IMR-90 (cell line): Measurements from ENCODE around the gene PPIAL4G. TPM values are rescaled to one million over a fixed set of nuclear protein-coding genes. Genes with fewer than 3 reads are reported as not detected.
"Not testable (repeated sequence)": the region's sequence is repeated elsewhere in the genome, so short reads cannot be mapped to it uniquely, and the experiment has no call there.

Source experiments
- ATAC-seq: fragments of 200-7000 bp; cut with Tn5 transposase; 2 replicates; pipeline ENCODE4 v1.9.1; 2020; ENCODE audit warnings: low read depth, mild to moderate bottlenecking, moderate library complexity
- BruUV-seq: library from RNA; stranded (reverse); fragments of 400-500 nt; replicated peaks from 2 replicates; lab custom pipeline; 2021; lab: Mats Ljungman, UMichigan
- CTCF ChIA-PET: fragments of 300-600 bp; formaldehyde crosslinking; extraction: SDS; loops from one replicate; lab custom pipeline; 2021; ENCODE audit warnings: antibody characterized with exemption; lab: Yijun Ruan, JAX
- POLR2A ChIA-PET: fragments of 300-600 bp; sonication (Branson Sonifier 250); formaldehyde crosslinking; loops from one replicate; lab custom pipeline; 2022; ENCODE audit warnings: antibody characterized with exemption; ENCODE audit not compliant: unreplicated experiment; lab: Charles Lee
- DNase-seq: peaks from one replicate; pipeline ENCODE4 v3.0.0; 2013
- H2AFZ ChIP-seq: replicated peaks from 2 replicates; pipeline ENCODE3; 2013; ENCODE audit warnings: low read length, mild to moderate bottlenecking; ENCODE audit not compliant: poor library complexity
- H2AK5ac ChIP-seq: 2 replicates; pipeline ENCODE4 v1.6.1; 2013; ENCODE audit warnings: low read depth, low read length, inconsistent platforms
- H2AK9ac ChIP-seq: replicated peaks from 2 replicates; pipeline ENCODE3; 2013; ENCODE audit warnings: mild to moderate bottlenecking, low read depth, low read length, moderate library complexity; ENCODE audit not compliant: poor library complexity
- H2BK120ac ChIP-seq: 2 replicates; pipeline ENCODE4 v1.6.1; 2013; ENCODE audit warnings: low read depth, low read length, inconsistent platforms
- H2BK15ac ChIP-seq: 3 replicates; pipeline ENCODE4 v1.6.1; 2013; ENCODE audit warnings: low read depth, low read length, inconsistent platforms
- H2BK20ac ChIP-seq: 2 replicates; pipeline ENCODE4 v1.6.1; 2013; ENCODE audit warnings: low read depth, mild to moderate bottlenecking, inconsistent platforms, low read length, moderate library complexity
- H2BK5ac ChIP-seq: 2 replicates; pipeline ENCODE4 v1.6.1; 2013; ENCODE audit warnings: mild to moderate bottlenecking, low read depth, low read length, inconsistent platforms; ENCODE audit not compliant: poor library complexity, severe bottlenecking
- H3K14ac ChIP-seq: replicated peaks from 2 replicates; pipeline ENCODE4 v1.6.1; 2013; ENCODE audit warnings: low read depth, low read length, inconsistent platforms
- H3K18ac ChIP-seq: 2 replicates; pipeline ENCODE4 v1.6.1; 2013; ENCODE audit warnings: low read depth, low read length, control low read depth
- H3K23ac ChIP-seq: 2 replicates; pipeline ENCODE4 v1.6.1; 2013; ENCODE audit warnings: low read depth, low read length, inconsistent platforms
- H3K27ac ChIP-seq: 2 replicates; pipeline ENCODE4 v1.5.1; 2013; ENCODE audit warnings: mild to moderate bottlenecking, control low read depth, low read length; ENCODE audit not compliant: insufficient read depth
- H3K27me3 ChIP-seq: 2 replicates; pipeline ENCODE4 v1.6.1; 2013; ENCODE audit warnings: low read length; ENCODE audit not compliant: control insufficient read depth, insufficient read depth
- H3K36me3 ChIP-seq: 2 replicates; pipeline ENCODE4 v1.6.1; 2013; ENCODE audit warnings: low read length, mixed read lengths; ENCODE audit not compliant: control insufficient read depth, insufficient read depth
- H3K4ac ChIP-seq: 2 replicates; pipeline ENCODE4 v1.6.1; 2013; ENCODE audit warnings: low read depth, low read length, inconsistent platforms
- H3K4me1 ChIP-seq: 2 replicates; pipeline ENCODE4 v1.6.1; 2013; ENCODE audit warnings: low read length, mixed read lengths; ENCODE audit not compliant: control insufficient read depth, insufficient read depth
- H3K4me2 ChIP-seq: 2 replicates; pipeline ENCODE4 v1.6.1; 2013; ENCODE audit warnings: low read depth, mild to moderate bottlenecking, control low read depth, low read length, moderate library complexity
- H3K4me3 ChIP-seq: 2 replicates; pipeline ENCODE4 v1.5.1; 2013; ENCODE audit warnings: low read depth, mild to moderate bottlenecking, control low read depth, low read length, moderate library complexity; ENCODE audit not compliant: insufficient read depth
- H3K56ac ChIP-seq: 2 replicates; pipeline ENCODE4 v1.6.1; 2013; ENCODE audit warnings: low read length, inconsistent platforms; ENCODE audit not compliant: insufficient read depth; ENCODE audit errors: extremely low read depth
- H3K79me1 ChIP-seq, 2 experiments: 2 replicates each; pipeline ENCODE4 v1.6.1; 2013; ENCODE audit warnings: low read length in 2 of 2, inconsistent platforms in 1 of 2, low read depth in 1 of 2
- H3K9ac ChIP-seq: 2 replicates; pipeline ENCODE4 v1.6.1; 2013; ENCODE audit warnings: low read depth, low read length, control low read depth
- H3K9me1 ChIP-seq: 2 replicates; pipeline ENCODE4 v1.6.1; 2013; ENCODE audit warnings: low read length, inconsistent platforms; ENCODE audit not compliant: insufficient read depth
- H3K9me3 ChIP-seq: 2 replicates; pipeline ENCODE4 v1.6.1; 2013; ENCODE audit warnings: low read length; ENCODE audit not compliant: control insufficient read depth, insufficient read depth
- H4K20me1 ChIP-seq: 2 replicates; pipeline ENCODE4 v1.6.1; 2013; ENCODE audit warnings: low read length, inconsistent platforms; ENCODE audit not compliant: insufficient read depth
- H4K5ac ChIP-seq: 2 replicates; pipeline ENCODE4 v1.6.1; 2013; ENCODE audit warnings: mild to moderate bottlenecking, low read depth, low read length, control low read depth
- H4K8ac ChIP-seq, 2 experiments: 2 replicates each; pipeline ENCODE4 v1.6.1; 2013; ENCODE audit warnings: low read depth in 2 of 2, low read length in 2 of 2, control low read depth in 1 of 2, inconsistent platforms in 1 of 2
- H4K91ac ChIP-seq: 2 replicates; pipeline ENCODE4 v1.6.1; 2013; ENCODE audit warnings: low read depth, low read length, inconsistent platforms; ENCODE audit not compliant: insufficient read depth
- BHLHE40 ChIP-seq: fragments of 150-350 bp; IDR thresholded peaks from 2 replicates; pipeline ENCODE4 v1.6.1; 2016; ENCODE audit warnings: mild to moderate bottlenecking, low read depth, low read length
- MAFK ChIP-seq: IDR thresholded peaks from 2 replicates; pipeline ENCODE4 v1.6.1; 2012; ENCODE audit warnings: low read depth, low read length, improper control_type of control experiment
- MAZ ChIP-seq: IDR thresholded peaks from 2 replicates; pipeline ENCODE4 v1.6.1; 2012; ENCODE audit warnings: low read depth, mild to moderate bottlenecking, low read length, improper control_type of control experiment, moderate library complexity, borderline replicate concordance
- NFE2L2 ChIP-seq: fragments of 150-350 bp; IDR thresholded peaks from 2 replicates; pipeline ENCODE4 v1.6.1; 2016; ENCODE audit warnings: low read depth, mild to moderate bottlenecking, low read length
- POLR2A ChIP-seq: IDR thresholded peaks from 2 replicates; pipeline ENCODE4 v1.6.1; 2012; ENCODE audit warnings: mild to moderate bottlenecking, low read depth, low read length
- WGBS, 2 experiments: methylation state at CpG; one replicate each; pipeline versions ENCODE4 v1.1.5 to v1.1.7; 2013; ENCODE audit warnings: missing lambda C conversion rate in 2 of 2; ENCODE audit not compliant: insufficient read length in 1 of 2; ENCODE audit errors: extremely low coverage in 2 of 2; 5-methylcytosine and 5-hydroxymethylcytosine counted together
- dilution Hi-C: fragments of 300-500 bp; cut with HindIII; formaldehyde crosslinking; loops from one replicate; pipeline ENCODE4 v1.14.3; 2018; ENCODE audit warnings: low sequenced_read_pairs; ENCODE audit not compliant: unreplicated experiment
- in situ Hi-C: fragments of 300-500 bp; cut with MboI; formaldehyde crosslinking; loops from 3 replicates; pipeline ENCODE4 v1.14.3; 2019; ENCODE audit warnings: low sequenced_read_pairs, inconsistent platforms, mixed read lengths
- intact Hi-C: fragments of 100-400 bp; cut with micrococcal nuclease; formaldehyde crosslinking; loops from 2 replicates; pipeline ENCODE4 v1.10.0; 2022
- polyA plus RNA-seq, 3 experiments: library from polyadenylated mRNA; depleted of rRNA; stranded (reverse); fragments of >200 nt; gene quantifications; 2 replicates each; pipeline ENCODE4 v1.2.3, GENCODE V29; 2012; ENCODE audit warnings: low replicate concordance in 1 of 3
- total RNA-seq: library from RNA; depleted of rRNA; stranded (reverse); fragments of >200 nt; gene quantifications from 2 replicates; pipeline ENCODE4 v1.2.3, GENCODE V29; 2012

Gene PPIAL4G
- total and polyA plus RNA-seq, 2 of the 4 experiments (the other 2 are of a cell fraction), result not detected

- TF ChIP-seq MAFK (peak; percentile 90), MAZ (peak; percentile 84), NFE2L2 (peak; percentile 48; the same call in 1 of the 2 replicates), BHLHE40 (peak; percentile 48; the same call in 1 of the 2 replicates), POLR2A (peak; percentile 94; the same call in 1 of the 2 replicates)
- H3K56ac ChIP-seq, H3K23ac ChIP-seq, H2BK5ac ChIP-seq, H4K5ac ChIP-seq, H3K14ac ChIP-seq, H3K4me1 ChIP-seq, H3K18ac ChIP-seq, H4K8ac ChIP-seq, H3K36me3 ChIP-seq, H2AK5ac ChIP-seq, H4K20me1 ChIP-seq, H3K27me3 ChIP-seq, CTCF ChIA-PET, H3K9me1 ChIP-seq, intact Hi-C loops, H3K4ac ChIP-seq, POLR2A ChIA-PET, H3K9me3 ChIP-seq, H2BK20ac ChIP-seq, H2BK15ac ChIP-seq, H3K79me1 ChIP-seq, dilution Hi-C loops, in situ Hi-C loops, H3K9ac ChIP-seq, H4K91ac ChIP-seq, H3K27ac ChIP-seq, H2BK120ac ChIP-seq: not testable (repeated sequence)
- BruUV-seq, result TSS peak; percentile 100
- DNase-seq (peak; percentile 98), ATAC-seq (peak; percentile 92)
- H2AFZ ChIP-seq, result peak overlapping the region; percentile 77
- H2AK9ac ChIP-seq, result peak overlapping the region; percentile 37
- peak overlapping the region; percentile 78 for H3K4me2 ChIP-seq
- 0% methylated on average over 5 of the region's 30 CpGs; no CpG with 5 or more reads in 1 of the 2 experiments for WGBS, 2 experiments
- peak overlapping the region; percentile 10 for H3K4me3 ChIP-seq
Observed at GRCh38 chr1:148522561-148523204, 39.6 kb upstream of the PPIAL4G start.

GRCh38 chr1:148522072-148522471, 39.0 kb upstream of the PPIAL4G start:
- H4K91ac ChIP-seq, H3K27ac ChIP-seq, H2BK5ac ChIP-seq, H3K9me1 ChIP-seq, H3K18ac ChIP-seq, H3K56ac ChIP-seq, H3K27me3 ChIP-seq, H3K79me1 ChIP-seq, H2AK9ac ChIP-seq, H2BK15ac ChIP-seq, in situ Hi-C loops, H3K9ac ChIP-seq, H4K5ac ChIP-seq, H3K9me3 ChIP-seq, H3K36me3 ChIP-seq, H3K14ac ChIP-seq, H4K20me1 ChIP-seq, H2AK5ac ChIP-seq, H2BK120ac ChIP-seq, H3K4me1 ChIP-seq, CTCF ChIA-PET, BruUV-seq, H3K23ac ChIP-seq, POLR2A ChIA-PET, intact Hi-C loops, H3K4ac ChIP-seq, H2BK20ac ChIP-seq, H2AFZ ChIP-seq, dilution Hi-C loops: not testable (repeated sequence)
- Histone ChIP-seq H3K4me2 (0 out of 2 replicates have a peak overlapping the region, but pooled peaks have one; percentile 4), H4K8ac (peak overlapping the region; percentile 46 to 86; a peak in 2 of 4 replicates), H3K4me3 (0 out of 2 replicates have a peak overlapping the region, but pooled peaks have one; percentile 10)
- peak; percentile 52 for ATAC-seq
- WGBS, 2 experiments, result no CpG with 5 or more reads among the region's 23 CpGs
- DNase-seq, result peak; percentile 76
